ENCODE data around the gene HJV.
"Not testable (repeated sequence)": the region's sequence is repeated elsewhere in the genome, so short reads cannot be mapped to it uniquely, and the experiment has no call there.

The HJV gene

GRCh38 chr1:146021622-146022402 lies at the start of gene HJV:
TSS of gene HJV (minus strand) at chr1:146021735. CDS start at chr1:146020231, 1,504 bp downstream.
- H3K4me3 ChIP-seq (ENCODE audit: low read depth, low read length), result no peak within 1 kb of the TSS
- CTCF ChIA-PET, result interaction anchor here (1.0 to 21.4 kb wide), 5 partner anchors 9 to 130 kb away, joined by 4 to 787 read pairs (median 6); partner anchors contain the start of gene TXNIP
- no peak for DNase-seq (ENCODE audit: low read depth, low spot score)
- POLR2A ChIA-PET, result no interaction called here
- TF ChIP-seq CTCF (IDR thresholded peaks at IDR 0.05; ENCODE audit: insufficient read depth, low read length, missing control alignments), result no peak

GRCh38 chr1:146059148-146059547 lies 37.6 kb upstream of the HJV start:
- POLR2A ChIA-PET; H3K4me3 ChIP-seq (ENCODE audit: low read depth, low read length); DNase-seq (ENCODE audit: low read depth, low spot score); CTCF ChIA-PET: not testable (repeated sequence)

- ChIA-PET POLR2A (interaction anchor here (0.7 to 2.9 kb wide), 6 partner anchors 8 to 587 kb away, joined by 3 to 47 read pairs (median 4); no protein-coding TSS in a partner anchor), CTCF (interaction anchor here (0.8 to 1.1 kb wide), 3 partner anchors 12 to 75 kb away, joined by 3 to 4 read pairs (median 3); no protein-coding TSS in a partner anchor)
- peak; percentile 80 for DNase-seq (ENCODE audit: low read depth, low spot score)
- H3K4me3 ChIP-seq (ENCODE audit: low read depth, low read length), result peak overlapping the region; percentile 48
Measured at GRCh38 chr1:146051852-146052676, 30.5 kb upstream of the HJV start.

GRCh38 chr1:146051452-146051851 lies 29.9 kb upstream of the HJV start:
- no peak for TF ChIP-seq CTCF (IDR thresholded peaks at IDR 0.05; ENCODE audit: insufficient read depth, low read length, missing control alignments)
- ChIA-PET POLR2A (interaction anchor here (0.8 to 2.9 kb wide), 5 partner anchors 13 to 586 kb away, joined by 3 to 47 read pairs (median 4); no protein-coding TSS in a partner anchor), CTCF (interaction anchor here (0.8 to 1.1 kb wide), 3 partner anchors 11 to 74 kb away, joined by 3 to 4 read pairs (median 3); no protein-coding TSS in a partner anchor)
- DNase-seq (ENCODE audit: low read depth, low spot score), result no peak
- H3K4me3 ChIP-seq (ENCODE audit: low read depth, low read length), result peak overlapping the region; percentile 48

GRCh38 chr1:146050652-146050963 lies 29.1 kb upstream of the HJV start:
- not testable (repeated sequence) for H3K4me3 ChIP-seq (ENCODE audit: low read depth, low read length); DNase-seq (ENCODE audit: low read depth, low spot score)
- CTCF ChIA-PET, result interaction anchor here (1.0 kb wide), 1 partner anchor 13 kb away, joined by 3 read pairs; no protein-coding TSS in a partner anchor
- POLR2A ChIA-PET, result interaction anchor here (2.9 kb wide), 1 partner anchor 12 kb away, joined by 47 read pairs; no protein-coding TSS in a partner anchor

GRCh38 chr1:146049866-146050651 lies 28.5 kb upstream of the HJV start:
- DNase-seq (ENCODE audit: low read depth, low spot score); H3K4me3 ChIP-seq (ENCODE audit: low read depth, low read length): not testable (repeated sequence)
- CTCF ChIA-PET, result interaction anchor here (1.0 kb wide), 2 partner anchors 10 to 12 kb away, joined by 3 read pairs; no protein-coding TSS in a partner anchor
- POLR2A ChIA-PET, result interaction anchor here (2.9 kb wide), 1 partner anchor 11 kb away, joined by 47 read pairs; no protein-coding TSS in a partner anchor

GRCh38 chr1:146049436-146049835 lies 27.9 kb upstream of the HJV start:
- POLR2A ChIA-PET, result interaction anchor here (1.0 kb wide), 1 partner anchor 11 kb away, joined by 5 read pairs; no protein-coding TSS in a partner anchor
- no peak for TF ChIP-seq CTCF (IDR thresholded peaks at IDR 0.05; ENCODE audit: insufficient read depth, low read length, missing control alignments)
- DNase-seq (ENCODE audit: low read depth, low spot score), result no peak
- H3K4me3 ChIP-seq (ENCODE audit: low read depth, low read length), result no peak overlapping the region
- CTCF ChIA-PET, result interaction anchor here (0.8 to 1.5 kb wide), 4 partner anchors 9 to 158 kb away, joined by 3 to 4 read pairs (median 3); no protein-coding TSS in a partner anchor

- CTCF ChIA-PET, result interaction anchor here (0.8 to 3.1 kb wide), 5 partner anchors 10 to 203 kb away, joined by 3 to 13 read pairs (median 4); partner anchors contain the start of gene NUDT17
- H3K4me3 ChIP-seq (ENCODE audit: low read depth, low read length); DNase-seq (ENCODE audit: low read depth, low spot score): not testable (repeated sequence)
- POLR2A ChIA-PET, result interaction anchor here (1.0 kb wide), 1 partner anchor 10 kb away, joined by 5 read pairs; no protein-coding TSS in a partner anchor
Measured at GRCh38 chr1:146048514-146049115, 27.1 kb upstream of the HJV start.
